Activated T-helper 1 cell treated with anti-CD3 and anti-CD28 coated beads, Interleukin-12 subunit alpha, Interleukin-12 subunit beta, Interleukin-2, Interleukin-4 antibody, amounts not matched to agents 30 ng/mL and 10 ng/mL and 1 ng/mL, durations not matched to agents 14 hours and 24 hours and 36 hours (primary cell): ENCODE results near the gene KCNJ6. TPM values are rescaled to one million over a fixed set of nuclear protein-coding genes. Genes with fewer than 3 reads are reported as not detected.

ENCODE experiments used
- DNase-seq: peaks from one replicate; pipeline ENCODE4 v3.0.0; 2021; ENCODE audit warnings: low spot score
- H3K27ac Mint-ChIP-seq: one replicate; pipeline ENCODE4 v1.8.0; 2021; ENCODE audit warnings: mild to moderate bottlenecking, mixed read lengths
- H3K27me3 Mint-ChIP-seq: one replicate; pipeline ENCODE4 v1.8.0; 2022; ENCODE audit warnings: mild to moderate bottlenecking, moderate library complexity, mixed read lengths; ENCODE audit not compliant: insufficient read depth
- H3K36me3 Mint-ChIP-seq: one replicate; pipeline ENCODE4 v1.8.0; 2021; ENCODE audit warnings: low read depth, mixed read lengths
- H3K4me1 Mint-ChIP-seq: one replicate; pipeline ENCODE4 v1.8.0; 2021; ENCODE audit warnings: low read depth, mixed read lengths
- H3K4me3 Mint-ChIP-seq: one replicate; pipeline ENCODE4 v1.8.0; 2021; ENCODE audit warnings: mild to moderate bottlenecking, moderate library complexity, mixed read lengths
- H3K9me3 Mint-ChIP-seq: one replicate; pipeline ENCODE4 v1.8.0; 2021; ENCODE audit warnings: mixed read lengths
- intact Hi-C: fragments of 100-400 bp; cut with micrococcal nuclease; formaldehyde crosslinking; loops from one replicate; pipeline ENCODE4 v1.15.1; 2024
- total RNA-seq: library from RNA; stranded (reverse); gene quantifications from 2 replicates; pipeline ENCODE4 v1.2.3, GENCODE V29; 2022

KCNJ6 gene
- total RNA-seq, 1 donor from 2014 or later: not detected

GRCh38 chr21:37870221-37870620 is 46.0 kb downstream of the KCNJ6 start:
- Mint-ChIP-seq H3K4me3 (no peak overlapping the region), H3K4me1 (no peaks in the 10 kb centered on the region), H3K36me3 (no peaks in the 10 kb centered on the region), H3K27ac (no peak overlapping the region), H3K9me3 (no peaks in the 10 kb centered on the region), H3K27me3 (no peaks in the 10 kb centered on the region)
- intact Hi-C loops: no loop called here
- DNase-seq: no peak

DNA sequence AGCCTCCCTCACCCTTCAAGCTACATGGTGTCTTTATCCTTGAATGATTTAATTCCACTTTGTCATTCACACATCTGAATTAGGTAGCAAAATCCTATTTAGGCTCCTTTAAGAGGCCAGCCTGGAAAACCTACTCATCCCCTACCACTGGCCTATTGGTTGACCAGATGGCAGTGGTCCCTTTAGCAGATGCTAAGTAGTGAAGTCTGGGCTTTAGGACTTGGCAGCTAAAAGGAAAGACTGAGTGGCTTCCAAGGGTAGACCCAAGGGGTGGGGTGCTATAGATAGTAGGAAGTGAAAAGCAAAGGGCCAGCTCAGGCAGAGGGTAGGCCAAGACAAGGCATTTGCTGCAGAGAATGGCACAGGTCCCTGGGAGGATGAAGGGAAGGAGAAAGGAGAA is 46.6 kb downstream of the KCNJ6 start:
- no peaks in the 10 kb centered on the region for H3K27me3 Mint-ChIP-seq
- no peak overlapping the region for H3K4me3 Mint-ChIP-seq
- no peaks in the 10 kb centered on the region for H3K9me3 Mint-ChIP-seq
- no peak overlapping the region for H3K27ac Mint-ChIP-seq
- intact Hi-C loops: no loop called here
- DNase-seq: no peak
- H3K4me1 Mint-ChIP-seq: no peaks in the 10 kb centered on the region
- no peaks in the 10 kb centered on the region for H3K36me3 Mint-ChIP-seq

GRCh38 chr21:37868446-37869295 is 47.6 kb downstream of the KCNJ6 start:
- Mint-ChIP-seq H3K27ac (no peak overlapping the region), H3K4me1 (no peaks in the 10 kb centered on the region), H3K27me3 (no peaks in the 10 kb centered on the region), H3K9me3 (no peaks in the 10 kb centered on the region), H3K4me3 (no peak overlapping the region), H3K36me3 (no peaks in the 10 kb centered on the region)
- no peak for DNase-seq
- intact Hi-C loops: no loop called here

DNA sequence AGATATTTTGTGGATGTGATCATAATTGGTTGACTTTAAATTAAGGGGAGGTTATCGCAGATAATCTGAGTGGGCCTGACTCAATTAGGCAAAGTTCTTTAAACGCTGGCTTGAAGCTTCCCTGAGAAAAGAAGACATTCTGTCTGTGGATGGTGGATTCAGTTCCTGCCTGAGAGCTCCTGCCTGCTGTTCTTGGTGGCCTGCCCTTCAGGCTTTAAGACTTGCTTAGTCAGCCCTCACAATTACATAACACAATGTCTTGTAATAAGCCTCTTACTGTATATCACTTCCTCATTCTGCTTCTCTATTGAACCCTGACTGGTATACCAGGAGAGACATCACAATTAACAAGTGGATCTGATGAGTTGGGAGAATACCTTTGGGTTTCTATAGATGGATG is 50.2 kb downstream of the KCNJ6 start:
- no peak for DNase-seq
- no peak overlapping the region for H3K27ac Mint-ChIP-seq
- no peaks in the 10 kb centered on the region for H3K36me3 Mint-ChIP-seq
- H3K27me3 Mint-ChIP-seq: no peaks in the 10 kb centered on the region
- no peaks in the 10 kb centered on the region for H3K9me3 Mint-ChIP-seq
- no peak overlapping the region for H3K4me3 Mint-ChIP-seq
- intact Hi-C loops: no loop called here
- no peaks in the 10 kb centered on the region for H3K4me1 Mint-ChIP-seq

DNA sequence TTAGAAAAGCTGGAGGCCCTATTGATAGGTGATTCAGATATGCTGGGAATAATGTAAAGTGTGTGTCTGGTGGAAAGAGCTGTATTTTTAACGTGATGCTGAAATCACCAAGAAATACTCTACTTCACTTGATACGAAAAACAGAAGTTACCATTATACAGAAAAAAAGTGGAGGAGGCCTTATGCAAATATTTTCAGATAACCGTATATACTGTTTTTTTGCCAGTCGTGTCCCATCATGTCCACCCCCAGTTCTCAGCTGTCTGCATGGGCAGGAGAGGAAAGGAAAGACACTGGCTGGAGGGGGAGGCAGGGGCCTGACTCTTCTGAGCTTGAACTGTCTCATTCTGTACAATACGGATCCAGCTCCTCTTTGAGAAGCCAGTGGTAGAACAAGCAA is 51.1 kb downstream of the KCNJ6 start:
- Mint-ChIP-seq H3K9me3 (no peaks in the 10 kb centered on the region), H3K36me3 (no peaks in the 10 kb centered on the region), H3K27ac (no peak overlapping the region), H3K27me3 (no peaks in the 10 kb centered on the region), H3K4me1 (no peaks in the 10 kb centered on the region), H3K4me3 (no peak overlapping the region)
- intact Hi-C loops: no loop called here
- DNase-seq: no peak

- H3K9me3 Mint-ChIP-seq: no peaks in the 10 kb centered on the region
- H3K4me3 Mint-ChIP-seq: no peak overlapping the region
- no peak overlapping the region for H3K27ac Mint-ChIP-seq
- H3K4me1 Mint-ChIP-seq: no peaks in the 10 kb centered on the region
- no peaks in the 10 kb centered on the region for H3K27me3 Mint-ChIP-seq
- no peak for DNase-seq
- H3K36me3 Mint-ChIP-seq: no peaks in the 10 kb centered on the region
- intact Hi-C loops: no loop called here
Measured at GRCh38 chr21:37863842-37864241, 52.4 kb downstream of the KCNJ6 start.

DNA sequence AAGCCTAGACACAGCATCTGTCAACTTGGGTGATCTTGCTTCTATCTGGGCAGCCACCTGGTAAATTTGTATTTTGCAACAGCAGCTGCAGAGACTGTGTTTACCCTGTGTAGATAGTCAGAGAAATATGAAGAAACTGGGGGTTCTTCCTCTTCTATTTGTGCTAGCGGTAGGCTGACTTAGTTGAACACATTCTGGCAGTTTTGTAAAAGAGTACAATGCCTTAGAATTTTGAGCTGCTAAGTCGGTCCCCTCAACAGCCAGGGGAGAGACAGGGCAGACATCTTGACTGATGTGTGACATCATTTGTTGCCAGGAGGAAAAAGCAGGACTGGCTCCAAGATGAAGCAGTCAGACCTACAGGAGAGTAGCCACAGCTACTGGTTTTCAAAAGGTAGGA is 53.7 kb downstream of the KCNJ6 start:
- no peaks in the 10 kb centered on the region for H3K9me3 Mint-ChIP-seq
- H3K36me3 Mint-ChIP-seq: no peaks in the 10 kb centered on the region
- H3K27ac Mint-ChIP-seq: no peak overlapping the region
- no peak overlapping the region for H3K4me3 Mint-ChIP-seq
- no peaks in the 10 kb centered on the region for H3K27me3 Mint-ChIP-seq
- no peak for DNase-seq
- no peaks in the 10 kb centered on the region for H3K4me1 Mint-ChIP-seq
- intact Hi-C loops: no loop called here

GRCh38 chr21:37861561-37861960 is 54.7 kb downstream of the KCNJ6 start:
- no peak overlapping the region for H3K27ac Mint-ChIP-seq
- intact Hi-C loops: no loop called here

GRCh38 chr21:37860416-37860815 is 55.8 kb downstream of the KCNJ6 start:
- Mint-ChIP-seq H3K4me3 (no peak overlapping the region), H3K9me3 (no peaks in the 10 kb centered on the region), H3K27me3 (no peaks in the 10 kb centered on the region), H3K27ac (no peak overlapping the region), H3K36me3 (no peaks in the 10 kb centered on the region), H3K4me1 (no peaks in the 10 kb centered on the region)
- intact Hi-C loops: no loop called here
- DNase-seq: no peak

More at GRCh38 chr21:37861561-37861960, 54.7 kb downstream of the KCNJ6 start:
- no peaks in the 10 kb centered on the region for H3K4me1 Mint-ChIP-seq
- DNase-seq: no peak
- no peaks in the 10 kb centered on the region for H3K36me3 Mint-ChIP-seq
- H3K4me3 Mint-ChIP-seq: no peak overlapping the region
- H3K9me3 Mint-ChIP-seq: no peaks in the 10 kb centered on the region
- no peaks in the 10 kb centered on the region for H3K27me3 Mint-ChIP-seq

DNA sequence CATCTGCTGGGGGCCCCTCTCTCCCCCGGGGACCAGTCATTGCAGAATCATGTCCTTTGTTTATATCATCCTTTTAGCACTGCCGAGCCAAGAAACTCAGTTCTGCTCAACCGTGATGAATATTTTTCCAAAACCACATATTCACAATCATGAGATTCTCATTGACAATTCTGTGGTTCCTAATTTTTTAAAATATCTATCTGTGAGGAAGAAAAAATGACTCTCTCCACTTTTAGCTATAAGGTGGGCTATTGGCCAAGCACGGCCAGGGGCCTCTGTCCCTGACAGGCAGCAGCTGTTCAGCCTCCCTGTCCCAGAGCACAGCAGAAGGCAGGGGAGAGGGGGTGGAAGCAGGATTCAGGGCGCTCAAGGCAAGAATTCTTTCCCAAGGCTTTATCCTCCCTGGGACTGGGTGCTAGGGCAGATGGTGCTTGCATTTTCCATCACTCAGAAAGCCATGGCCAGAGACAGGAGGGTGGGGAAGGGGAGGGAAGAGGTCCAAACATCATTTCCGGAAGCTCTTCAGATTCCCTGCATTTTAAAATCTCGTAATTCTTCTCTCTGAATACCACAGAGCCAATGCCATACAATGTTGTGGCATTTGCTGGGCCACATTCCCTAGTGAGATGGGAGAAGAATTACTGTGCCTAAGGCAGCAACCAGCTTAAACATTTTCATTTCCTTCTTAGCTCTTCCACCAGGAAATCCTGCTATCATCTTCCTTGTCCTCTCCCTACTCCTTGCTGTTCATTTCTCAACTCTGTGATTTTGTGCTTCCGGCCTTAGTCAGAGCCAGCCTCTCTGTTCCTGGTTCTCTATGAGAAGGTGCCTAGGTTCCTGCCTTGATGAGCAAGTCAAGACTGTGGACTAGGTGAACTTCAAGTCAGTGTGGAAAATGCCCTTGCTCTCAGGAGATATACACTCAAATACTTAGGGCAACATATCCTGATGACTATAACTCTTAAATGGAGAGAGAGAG is 60.3 kb downstream of the KCNJ6 start:
- H3K27ac Mint-ChIP-seq: no peak overlapping the region
- no peaks in the 10 kb centered on the region for H3K4me1 Mint-ChIP-seq
- no peaks in the 10 kb centered on the region for H3K27me3 Mint-ChIP-seq
- H3K9me3 Mint-ChIP-seq: peaks cover 5% of the 10 kb centered on the region
- no peak overlapping the region for H3K4me3 Mint-ChIP-seq
- intact Hi-C loops: no loop called here
- DNase-seq: no peak
- H3K36me3 Mint-ChIP-seq: no peaks in the 10 kb centered on the region

- H3K4me3 Mint-ChIP-seq: no peak overlapping the region
- H3K4me1 Mint-ChIP-seq: no peaks in the 10 kb centered on the region
- no peaks in the 10 kb centered on the region for H3K27me3 Mint-ChIP-seq
- H3K36me3 Mint-ChIP-seq: no peaks in the 10 kb centered on the region
- no peak for DNase-seq
- intact Hi-C loops: no loop called here
- H3K9me3 Mint-ChIP-seq: peaks cover 5% of the 10 kb centered on the region
- no peak overlapping the region for H3K27ac Mint-ChIP-seq
Measured at GRCh38 chr21:37855271-37855646, 61.0 kb downstream of the KCNJ6 start.

- intact Hi-C loops: no loop called here
- DNase-seq: no peak
- Mint-ChIP-seq H3K36me3 (no peaks in the 10 kb centered on the region), H3K9me3 (peaks cover 5% of the 10 kb centered on the region), H3K27ac (no peak overlapping the region), H3K4me1 (no peaks in the 10 kb centered on the region), H3K4me3 (no peak overlapping the region), H3K27me3 (no peaks in the 10 kb centered on the region)
Measured at GRCh38 chr21:37849506-37850102, 66.7 kb downstream of the KCNJ6 start.
